ENCODE results near the gene TBC1D19. TPM values are rescaled to one million over a fixed set of nuclear protein-coding genes. Genes with fewer than 3 reads are reported as not detected.

Gene TBC1D19
- total RNA-seq, 1 donor from 2014 or later = 9.7 TPM

- Histone ChIP-seq H3K4me3 (ENCODE audit: low read depth, low read length) (no peak overlapping the region), H3K27me3 (ENCODE audit: control insufficient read depth, insufficient read depth, low read length) (no peaks in the 10 kb centered on the region), H3K36me3 (ENCODE audit: control insufficient read depth, insufficient read depth, low read length) (no peaks in the 10 kb centered on the region)
- FAIRE-seq (no peak), DNase-seq (ENCODE audit: low read depth) (peak; percentile 28)
- no peak for TF ChIP-seq CTCF (IDR thresholded peaks at IDR 0.05; ENCODE audit: insufficient read depth, low read length, severe bottlenecking)
Measured at GRCh38 chr4:26566133-26566532, 17.8 kb upstream of the TBC1D19 start.

- TF ChIP-seq CTCF (IDR thresholded peaks at IDR 0.05; ENCODE audit: insufficient read depth, low read length, severe bottlenecking) = no peak
- DNase-seq (ENCODE audit: low read depth) (peak; percentile 81), FAIRE-seq (no peak)
Measured at GRCh38 chr4:26568446-26568994, 15.4 kb upstream of the TBC1D19 start.

GRCh38 chr4:26570596-26570995 is 13.3 kb upstream of the TBC1D19 start:
- TF ChIP-seq CTCF (IDR thresholded peaks at IDR 0.05; ENCODE audit: insufficient read depth, low read length, severe bottlenecking) = no peak

More at GRCh38 chr4:26568446-26568994, 15.4 kb upstream of the TBC1D19 start:
- Histone ChIP-seq H3K4me3 (ENCODE audit: low read depth, low read length) (no peak overlapping the region), H3K36me3 (ENCODE audit: control insufficient read depth, insufficient read depth, low read length) (no peaks in the 10 kb centered on the region), H3K27me3 (ENCODE audit: control insufficient read depth, insufficient read depth, low read length) (no peaks in the 10 kb centered on the region)

GRCh38 chr4:26573389-26573794 is 10.5 kb upstream of the TBC1D19 start:
- no peak for TF ChIP-seq CTCF (IDR thresholded peaks at IDR 0.05; ENCODE audit: insufficient read depth, low read length, severe bottlenecking)
- Histone ChIP-seq H3K27me3 (ENCODE audit: control insufficient read depth, insufficient read depth, low read length) (no peaks in the 10 kb centered on the region), H3K36me3 (ENCODE audit: control insufficient read depth, insufficient read depth, low read length) (no peaks in the 10 kb centered on the region), H3K4me3 (ENCODE audit: low read depth, low read length) (no peak overlapping the region)
- DNase-seq (ENCODE audit: low read depth) (no peak), FAIRE-seq (no peak)

More at GRCh38 chr4:26570596-26570995, 13.3 kb upstream of the TBC1D19 start:
- Histone ChIP-seq H3K27me3 (ENCODE audit: control insufficient read depth, insufficient read depth, low read length) (no peaks in the 10 kb centered on the region), H3K36me3 (ENCODE audit: control insufficient read depth, insufficient read depth, low read length) (no peaks in the 10 kb centered on the region), H3K4me3 (ENCODE audit: low read depth, low read length) (no peak overlapping the region)
- no peak for DNase-seq (ENCODE audit: low read depth)
- no peak for FAIRE-seq

- no peaks in the 10 kb centered on the region for H3K27me3 ChIP-seq (ENCODE audit: control insufficient read depth, insufficient read depth, low read length)
- H3K36me3 ChIP-seq (ENCODE audit: control insufficient read depth, insufficient read depth, low read length) = no peaks in the 10 kb centered on the region
- H3K4me3 ChIP-seq (ENCODE audit: low read depth, low read length) = no peak overlapping the region
- DNase-seq (ENCODE audit: low read depth) (no peak), FAIRE-seq (no peak)
- no peak for TF ChIP-seq CTCF (IDR thresholded peaks at IDR 0.05; ENCODE audit: insufficient read depth, low read length, severe bottlenecking)
Measured at GRCh38 chr4:26574563-26574962, 9.3 kb upstream of the TBC1D19 start.

GRCh38 chr4:26576231-26576739 is 7.6 kb upstream of the TBC1D19 start:
- FAIRE-seq (no peak), DNase-seq (ENCODE audit: low read depth) (no peak)
- H3K36me3 ChIP-seq (ENCODE audit: control insufficient read depth, insufficient read depth, low read length) = no peaks in the 10 kb centered on the region
- no peak for TF ChIP-seq CTCF (IDR thresholded peaks at IDR 0.05; ENCODE audit: insufficient read depth, low read length, severe bottlenecking)
- no peaks in the 10 kb centered on the region for H3K27me3 ChIP-seq (ENCODE audit: control insufficient read depth, insufficient read depth, low read length)
- no peak overlapping the region for H3K4me3 ChIP-seq (ENCODE audit: low read depth, low read length)

Data from bronchial epithelial cell (primary cell).